Left lung (tissue), 10 donors: Measurements from ENCODE around the gene TTC34. TPM values are rescaled to one million over a fixed set of nuclear protein-coding genes. Genes with fewer than 3 reads are reported as not detected.

Experiments used
- ATAC-seq: fragments of 200-7000 bp; cut with Tn5 transposase; one replicate; pipeline ENCODE4 v1.9.1; 2020; ENCODE audit warnings: moderate library complexity
- DNase-seq, 4 donors: peaks; one replicate each; pipeline ENCODE4 v3.0.0-alpha.2; 2013 to 2020
- H3K27ac ChIP-seq, 2 donors: fragments of 200-600 bp; sonication (generic) in 1 of 2; one replicate each; pipeline versions ENCODE4 v1.5.0 to v1.8.0; 2020 to 2021
- H3K27me3 ChIP-seq, 2 donors: fragments of 200-600 bp; sonication (generic) in 1 of 2; one replicate each; pipeline versions ENCODE4 v1.5.0 to v1.8.0; 2020 to 2021
- H3K36me3 ChIP-seq, 2 donors: fragments of 200-600 bp; sonication (generic) in 1 of 2; one replicate each; pipeline versions ENCODE4 v1.5.0 to v1.8.0; 2020 to 2021
- H3K4me1 ChIP-seq, 2 donors: fragments of 200-600 bp; one replicate each; pipeline ENCODE4 v1.8.0; 2021
- H3K4me3 ChIP-seq, 2 donors: fragments of 200-600 bp; sonication (generic) in 1 of 2; one replicate each; pipeline versions ENCODE4 v1.5.0 to v1.8.0; 2020 to 2021; ENCODE audit warnings: mild to moderate bottlenecking in 1 of 2
- H3K9me3 ChIP-seq, 2 donors: fragments of 200-600 bp; sonication (generic) in 1 of 2; one replicate each; pipeline versions ENCODE4 v1.5.0 to v1.8.0; 2020 to 2021
- CTCF ChIP-seq, 2 donors: fragments of 200-600 bp; sonication (generic) in 1 of 2; IDR thresholded peaks; one replicate each; pipeline versions ENCODE4 v1.5.0 to v1.8.0; 2021; ENCODE audit warnings: antibody characterized with exemption in 2 of 2
- intact Hi-C, 2 donors: fragments of 100-400 bp; cut with DNase I; formaldehyde crosslinking; loops; one replicate each; pipeline versions ENCODE4 v1.11.2 to v1.14.2; 2022
- polyA plus RNA-seq, 6 donors: library from polyadenylated mRNA; unstranded; fragments of 120-200 nt; gene quantifications; one replicate each; pipeline ENCODE4 v1.2.1, GENCODE V29; 2013; ENCODE audit not compliant: insufficient read length in 6 of 6
- total RNA-seq, 2 donors: library from RNA; stranded (reverse); fragmentation: NEBNext Ultra II Directional; extraction: Animal tissue kit (Norgen Biotek cat#: 25700); gene quantifications; one replicate each; pipeline ENCODE4 v1.2.1, GENCODE V29; 2021
- donor health status: DM: no; HTN: yes; CAD: no.
- donor health status: DM: no; HTN: no; CAD: no.

TTC34 gene
- total and polyA plus RNA-seq, 8 donors = 0.44 to 1.2 (median 0.69) TPM

GRCh38 chr1:2828586-2829250 lies 27.2 kb upstream of the TTC34 start:
- Histone ChIP-seq H3K4me1 (no peaks in the 10 kb centered on the region), H3K9me3 (peaks cover 0 to 12% of the 10 kb centered on the region in 2 donors), H3K27ac (no peak overlapping the region), H3K27me3 (peaks cover 0 to 50% of the 10 kb centered on the region in 2 donors), H3K4me3 (no peak overlapping the region), H3K36me3 (no peaks in the 10 kb centered on the region)
- TF ChIP-seq CTCF (IDR thresholded peaks at IDR 0.05) = no peak
- ATAC-seq (no peak), DNase-seq (peak in 1 of 4 donors; percentile 41)
- intact Hi-C loops = no loop called here

DNA sequence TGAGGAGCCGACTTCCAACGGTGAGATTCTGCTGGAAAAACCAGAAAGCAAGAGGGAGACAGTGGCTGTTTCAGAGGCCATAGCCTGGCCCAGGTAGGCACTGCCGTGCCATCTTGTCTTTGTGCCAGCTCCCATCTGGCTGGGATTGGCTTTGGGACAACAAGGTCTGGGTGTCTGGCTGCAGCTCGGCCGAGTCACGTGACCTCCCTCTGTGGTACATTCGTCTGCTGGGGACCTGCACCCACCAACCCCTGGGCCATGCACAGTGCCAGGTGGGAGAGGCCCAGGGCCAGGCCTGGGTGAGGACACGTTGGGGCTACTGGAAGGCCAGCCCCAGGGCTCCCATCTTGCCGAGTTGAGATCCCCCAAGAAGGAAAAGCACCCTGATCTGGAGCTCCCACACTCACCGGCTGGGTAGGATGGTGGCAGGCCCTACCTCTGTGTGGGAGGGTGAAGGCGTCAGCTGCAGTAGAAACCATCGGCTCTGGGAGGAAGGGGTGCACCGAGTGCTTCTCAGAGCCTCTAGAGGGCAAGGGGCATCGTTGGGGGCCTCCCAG lies 25.3 kb upstream of the TTC34 start:
- Histone ChIP-seq H3K27ac (no peak overlapping the region), H3K9me3 (peaks cover 0 to 12% of the 10 kb centered on the region in 2 donors), H3K27me3 (peaks cover 0 to 51% of the 10 kb centered on the region in 2 donors), H3K4me1 (no peaks in the 10 kb centered on the region), H3K36me3 (no peaks in the 10 kb centered on the region), H3K4me3 (no peak overlapping the region)
- intact Hi-C loops = no loop called here
- no peak for TF ChIP-seq CTCF (IDR thresholded peaks at IDR 0.05)
- DNase-seq (peak in 1 of 4 donors; percentile 49), ATAC-seq (no peak)

DNA sequence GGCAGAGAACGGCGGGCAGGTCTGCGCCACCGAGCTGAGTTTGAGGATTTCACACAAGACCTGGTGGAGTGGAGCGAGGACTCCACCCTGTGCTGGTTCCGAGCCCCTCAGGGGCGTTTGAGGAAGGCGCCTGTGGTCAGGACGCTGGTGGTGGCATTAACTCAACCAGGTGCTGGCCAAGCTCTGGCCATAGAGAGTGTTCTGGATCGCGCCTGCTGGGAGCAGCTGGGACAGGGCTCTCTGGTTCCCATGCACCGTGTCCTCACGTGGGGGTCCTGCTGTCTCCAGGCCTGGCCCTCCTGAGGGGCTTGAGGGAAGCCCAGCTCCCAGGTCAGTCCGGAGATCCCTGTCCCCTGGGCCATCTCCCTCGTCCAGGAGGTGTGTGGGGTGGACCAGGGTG lies 24.8 kb upstream of the TTC34 start:
- no peak for TF ChIP-seq CTCF (IDR thresholded peaks at IDR 0.05)
- intact Hi-C loops = no loop called here
- ATAC-seq (no peak), DNase-seq (peak in 1 of 4 donors; percentile 47)
- Histone ChIP-seq H3K27ac (no peak overlapping the region), H3K36me3 (no peaks in the 10 kb centered on the region), H3K4me1 (no peaks in the 10 kb centered on the region), H3K27me3 (peaks cover 0 to 51% of the 10 kb centered on the region in 2 donors), H3K4me3 (no peak overlapping the region), H3K9me3 (peaks cover 0 to 12% of the 10 kb centered on the region in 2 donors)

GRCh38 chr1:2825487-2826189 lies 24.1 kb upstream of the TTC34 start:
- peak in 1 of 4 donors; percentile 39 for DNase-seq
- peaks cover 0 to 53% of the 10 kb centered on the region in 2 donors for H3K27me3 ChIP-seq
- no peak overlapping the region for H3K4me3 ChIP-seq
- intact Hi-C loops = no loop called here
- no peaks in the 10 kb centered on the region for H3K36me3 ChIP-seq
- H3K27ac ChIP-seq = no peak overlapping the region
- H3K4me1 ChIP-seq = no peaks in the 10 kb centered on the region
- TF ChIP-seq CTCF (IDR thresholded peaks at IDR 0.05) = no peak
- H3K9me3 ChIP-seq = peaks cover 0 to 12% of the 10 kb centered on the region in 2 donors
- no peak for ATAC-seq

DNA sequence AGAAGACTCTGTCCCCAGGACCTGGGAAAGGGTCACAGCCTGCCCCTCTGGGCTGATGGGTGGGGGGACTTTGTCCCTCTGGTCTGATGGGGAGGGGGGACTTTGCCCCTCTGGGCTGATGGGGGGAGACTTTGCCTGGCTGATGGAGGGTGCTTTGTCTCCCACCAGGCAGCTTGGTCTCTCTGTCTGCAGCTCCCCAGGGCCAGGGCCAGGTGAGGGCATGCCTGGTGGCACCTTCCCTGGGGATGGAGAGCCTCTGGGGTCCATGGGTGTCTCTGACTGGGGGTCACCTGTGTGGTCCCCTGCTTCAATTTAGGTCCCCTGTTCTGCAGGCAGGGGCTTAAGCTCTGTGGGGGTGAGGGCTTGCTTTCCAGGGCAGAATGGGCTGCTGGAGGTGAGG lies 23.5 kb upstream of the TTC34 start:
- H3K27ac ChIP-seq = no peak overlapping the region
- no peaks in the 10 kb centered on the region for H3K4me1 ChIP-seq
- no peak overlapping the region for H3K4me3 ChIP-seq
- intact Hi-C loops = no loop called here
- no peak for TF ChIP-seq CTCF (IDR thresholded peaks at IDR 0.05)
- peaks cover 0 to 55% of the 10 kb centered on the region in 2 donors for H3K27me3 ChIP-seq
- peak in 1 of 4 donors; percentile 38 for DNase-seq
- no peak for ATAC-seq
- no peaks in the 10 kb centered on the region for H3K36me3 ChIP-seq
- H3K9me3 ChIP-seq = peaks cover 0 to 12% of the 10 kb centered on the region in 2 donors
